Left ventricle myocardium inferior (tissue), 1 donor: Measurements from ENCODE around the gene ORMDL3. TPM values are rescaled to one million over a fixed set of nuclear protein-coding genes. Genes with fewer than 3 reads are reported as not detected.

Source experiments
- DNase-seq: peaks from one replicate; pipeline ENCODE4 v3.0.0-alpha.2; 2020
- H3K27ac ChIP-seq: fragments of 200-600 bp; replicated peaks from 2 replicates; pipeline ENCODE4 v1.8.0; 2021
- H3K27me3 ChIP-seq: fragments of 200-600 bp; 2 replicates; pipeline ENCODE4 v1.8.0; 2021; ENCODE audit warnings: low read depth
- H3K36me3 ChIP-seq: fragments of 200-600 bp; 2 replicates; pipeline ENCODE4 v1.8.0; 2021
- H3K4me1 ChIP-seq: fragments of 200-600 bp; 2 replicates; pipeline ENCODE4 v1.8.0; 2021
- H3K4me3 ChIP-seq: fragments of 200-600 bp; 2 replicates; pipeline ENCODE4 v1.8.0; 2021; ENCODE audit warnings: mild to moderate bottlenecking, moderate library complexity
- H3K9me3 ChIP-seq: fragments of 200-600 bp; replicated peaks from 2 replicates; pipeline ENCODE4 v1.8.0; 2021
- intact Hi-C: fragments of 100-400 bp; cut with micrococcal nuclease; formaldehyde crosslinking; loops from one replicate; pipeline ENCODE4 v1.11.0; 2022
- total RNA-seq: library from RNA; stranded (reverse); fragmentation: NEBNext Ultra II Directional; extraction: Animal tissue kit (Norgen Biotek cat#: 25700); gene quantifications from one replicate; pipeline ENCODE4 v1.2.1, GENCODE V29; 2021
- TF ChIP-seq, protein P1 (sequence below): fragments of 200-600 bp; IDR thresholded peaks from 2 replicates; pipeline ENCODE4 v1.8.0; 2021; ENCODE audit warnings: antibody characterized with exemption, mild to moderate bottlenecking, borderline replicate concordance
- donor health status: DM: no; HTN: yes; CAD: no; lungs with severe emphysema.

Gene ORMDL3
- total RNA-seq, 1 donor from 2014 or later = 44.7 TPM

DNA sequence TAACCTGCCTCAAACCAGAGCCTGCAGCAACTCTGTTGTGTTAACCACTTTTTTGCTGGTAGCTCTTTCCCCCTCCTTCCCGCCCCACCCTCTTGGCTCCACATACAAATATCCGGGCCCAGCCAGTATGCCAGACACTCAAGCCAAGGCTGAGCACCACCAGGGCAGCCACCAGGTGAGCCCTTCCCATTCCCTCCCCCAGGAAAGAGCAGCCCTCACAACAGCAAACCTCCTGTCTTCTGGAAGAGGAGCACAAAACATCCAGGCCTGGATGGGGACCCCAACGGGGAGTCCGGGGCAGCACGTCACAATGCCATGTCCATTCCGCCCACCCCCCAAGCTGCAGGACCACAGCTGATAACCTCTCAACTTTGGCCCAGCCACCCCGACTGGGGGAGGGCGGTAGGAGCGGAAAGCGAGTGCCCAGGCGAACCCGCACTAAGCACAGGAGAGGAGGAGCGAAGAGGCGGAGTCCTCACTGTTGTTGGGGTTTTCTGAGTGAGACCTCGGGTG is 757 bp downstream of the ORMDL3 start:
- H3K27ac ChIP-seq = peak overlapping the region; percentile 92
- H3K4me1 ChIP-seq = peaks cover 89% of the 10 kb centered on the region
- DNase-seq = peak; percentile 33
- intact Hi-C loops = no loop called here
- H3K36me3 ChIP-seq = peaks cover 24% of the 10 kb centered on the region
- peak overlapping the region; percentile 87 for H3K4me3 ChIP-seq
- H3K9me3 ChIP-seq = no peaks in the 10 kb centered on the region
- TF ChIP-seq, protein P1, sequence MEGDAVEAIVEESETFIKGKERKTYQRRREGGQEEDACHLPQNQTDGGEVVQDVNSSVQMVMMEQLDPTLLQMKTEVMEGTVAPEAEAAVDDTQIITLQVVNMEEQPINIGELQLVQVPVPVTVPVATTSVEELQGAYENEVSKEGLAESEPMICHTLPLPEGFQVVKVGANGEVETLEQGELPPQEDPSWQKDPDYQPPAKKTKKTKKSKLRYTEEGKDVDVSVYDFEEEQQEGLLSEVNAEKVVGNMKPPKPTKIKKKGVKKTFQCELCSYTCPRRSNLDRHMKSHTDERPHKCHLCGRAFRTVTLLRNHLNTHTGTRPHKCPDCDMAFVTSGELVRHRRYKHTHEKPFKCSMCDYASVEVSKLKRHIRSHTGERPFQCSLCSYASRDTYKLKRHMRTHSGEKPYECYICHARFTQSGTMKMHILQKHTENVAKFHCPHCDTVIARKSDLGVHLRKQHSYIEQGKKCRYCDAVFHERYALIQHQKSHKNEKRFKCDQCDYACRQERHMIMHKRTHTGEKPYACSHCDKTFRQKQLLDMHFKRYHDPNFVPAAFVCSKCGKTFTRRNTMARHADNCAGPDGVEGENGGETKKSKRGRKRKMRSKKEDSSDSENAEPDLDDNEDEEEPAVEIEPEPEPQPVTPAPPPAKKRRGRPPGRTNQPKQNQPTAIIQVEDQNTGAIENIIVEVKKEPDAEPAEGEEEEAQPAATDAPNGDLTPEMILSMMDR = no peak
- H3K27me3 ChIP-seq = no peaks in the 10 kb centered on the region

GRCh38 chr17:39926135-39926587 is 1.2 kb downstream of the ORMDL3 start:
- Histone ChIP-seq H3K27me3 (no peaks in the 10 kb centered on the region), H3K9me3 (no peaks in the 10 kb centered on the region), H3K4me1 (peaks cover 87% of the 10 kb centered on the region), H3K4me3 (peak overlapping the region; percentile 87), H3K27ac (peak overlapping the region; percentile 92), H3K36me3 (peaks cover 29% of the 10 kb centered on the region)
- intact Hi-C loops = no loop called here
- no peak for DNase-seq
- TF ChIP-seq, protein P1 = no peak

- Histone ChIP-seq H3K27ac (no peak overlapping the region), H3K9me3 (no peaks in the 10 kb centered on the region), H3K27me3 (no peaks in the 10 kb centered on the region), H3K4me1 (peaks cover 81% of the 10 kb centered on the region), H3K4me3 (peak overlapping the region; percentile 87), H3K36me3 (peaks cover 36% of the 10 kb centered on the region)
- intact Hi-C loops = no loop called here
- TF ChIP-seq, protein P1 = no peak
- DNase-seq = no peak
Observed at GRCh38 chr17:39925282-39926134, 1.9 kb downstream of the ORMDL3 start.

- TF ChIP-seq, protein P1 = no peak
- Histone ChIP-seq H3K27me3 (no peaks in the 10 kb centered on the region), H3K36me3 (peaks cover 37% of the 10 kb centered on the region), H3K27ac (no peak overlapping the region), H3K9me3 (no peaks in the 10 kb centered on the region), H3K4me3 (no peak overlapping the region), H3K4me1 (peaks cover 72% of the 10 kb centered on the region)
- intact Hi-C loops = no loop called here
- DNase-seq = no peak
Observed at GRCh38 chr17:39924691-39925055, 2.7 kb downstream of the ORMDL3 start.

DNA sequence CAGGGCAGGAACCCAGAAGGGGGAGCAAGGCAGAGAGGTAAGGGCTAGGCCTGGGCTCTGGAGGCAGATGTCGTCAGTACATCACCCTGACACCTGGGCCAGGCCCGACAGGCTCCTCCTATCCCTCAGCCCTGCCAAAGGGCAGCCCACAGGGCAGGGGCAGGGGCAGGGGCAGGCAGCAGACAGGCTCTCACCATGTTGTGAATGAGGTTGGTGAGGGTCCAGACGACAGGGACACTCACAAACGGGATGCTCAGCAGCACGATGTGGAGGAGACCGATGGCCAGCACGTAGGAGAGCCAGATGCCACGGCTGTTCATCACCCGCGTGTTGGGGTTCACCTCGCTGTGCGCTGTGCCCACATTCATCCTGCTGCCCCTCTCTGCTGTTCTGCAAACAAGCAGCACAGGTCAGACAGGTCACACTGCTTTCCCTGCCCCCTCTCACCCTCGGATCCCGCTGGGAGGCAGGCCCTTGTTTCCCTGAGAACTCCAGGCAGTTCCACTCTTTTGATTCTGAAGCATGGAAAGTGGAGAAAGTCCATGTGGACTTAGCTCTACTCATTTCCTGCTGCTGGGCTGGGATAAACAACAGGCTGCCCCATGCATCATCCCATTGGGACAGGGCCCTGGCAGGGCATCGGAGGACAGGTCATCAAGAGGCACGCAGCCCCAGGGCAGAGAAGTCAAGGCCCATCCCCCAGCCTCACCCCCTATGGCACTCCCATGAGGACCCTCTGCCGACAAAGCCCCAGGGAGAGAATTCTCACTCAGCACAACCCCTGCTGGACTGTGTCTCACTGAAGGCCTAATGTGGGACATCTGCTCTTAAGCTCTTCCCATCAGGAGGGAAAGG is 3.3 kb downstream of the ORMDL3 start:
- intact Hi-C loops = no loop called here
- Histone ChIP-seq H3K27me3 (no peaks in the 10 kb centered on the region), H3K9me3 (no peaks in the 10 kb centered on the region), H3K4me3 (no peak overlapping the region), H3K36me3 (peaks cover 40% of the 10 kb centered on the region), H3K4me1 (peaks cover 66% of the 10 kb centered on the region), H3K27ac (no peak overlapping the region)
- TF ChIP-seq, protein P1 = no peak
- no peak for DNase-seq
